Measurements from ENCODE around the gene MGST2.

Gene MGST2

DNA sequence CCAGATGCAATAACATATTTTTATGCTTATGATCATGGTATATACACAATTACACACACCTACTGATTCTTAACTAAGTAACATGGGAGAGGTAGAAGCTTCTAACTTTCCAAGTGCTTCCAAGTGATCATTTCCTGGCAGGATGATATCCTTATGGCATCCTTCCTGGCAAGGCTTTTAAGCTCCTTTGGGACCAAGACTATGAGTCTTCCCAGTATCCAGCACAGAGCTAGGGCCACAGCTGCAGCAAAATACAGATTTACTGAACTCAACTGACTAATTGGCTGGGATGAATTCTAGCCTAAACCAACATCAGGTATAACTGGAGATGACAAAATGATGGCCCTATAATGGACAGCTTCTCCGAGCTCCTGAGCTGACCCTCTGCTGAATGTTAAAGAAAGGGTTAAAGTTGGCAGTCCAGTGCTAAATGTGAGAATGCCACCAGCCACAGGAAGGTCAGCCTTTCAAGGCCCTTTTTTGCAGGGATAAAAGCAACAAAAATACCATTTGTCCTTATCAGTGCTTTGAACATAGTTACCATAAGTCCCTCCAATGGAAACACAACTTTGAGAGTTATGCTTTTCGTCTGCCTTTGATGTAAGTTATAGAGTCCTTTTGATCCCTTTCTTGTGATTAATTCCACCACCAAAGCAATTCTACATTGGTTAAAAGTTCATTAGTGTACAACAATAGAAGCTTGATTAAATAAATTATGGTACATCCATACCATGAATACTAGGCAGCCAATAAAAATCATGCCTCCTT is 73.4 kb downstream of the MGST2 start:
- DNase-seq (ENCODE audit: low read depth in 2 of 2): no peak

DNA sequence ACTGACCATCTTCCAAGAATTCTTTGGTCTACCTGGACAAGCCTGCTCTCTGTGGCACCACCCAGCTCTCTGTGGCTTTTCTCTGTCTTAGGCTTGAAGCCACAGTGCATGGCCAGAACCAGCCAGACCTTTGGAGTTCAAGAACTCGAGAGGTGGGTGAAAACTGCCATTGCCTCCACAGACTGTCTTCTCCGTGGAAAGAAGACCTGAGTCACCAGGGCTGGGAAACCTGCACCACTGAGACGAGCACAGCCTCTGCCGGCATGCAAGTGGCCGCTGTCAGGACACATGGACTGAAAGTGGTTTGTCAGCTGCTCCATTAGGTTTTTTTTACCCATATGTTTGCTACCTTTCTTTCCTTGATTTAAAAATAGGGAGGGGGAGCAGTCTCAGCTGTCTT is 74.5 kb downstream of the MGST2 start:
- DNase-seq (ENCODE audit: low read depth in 2 of 2): no peak

- DNase-seq (ENCODE audit: low read depth in 2 of 2): no peak
These were observed 75.0 kb downstream of the MGST2 start for GRCh38 chr4:139740531-139741041.

DNA sequence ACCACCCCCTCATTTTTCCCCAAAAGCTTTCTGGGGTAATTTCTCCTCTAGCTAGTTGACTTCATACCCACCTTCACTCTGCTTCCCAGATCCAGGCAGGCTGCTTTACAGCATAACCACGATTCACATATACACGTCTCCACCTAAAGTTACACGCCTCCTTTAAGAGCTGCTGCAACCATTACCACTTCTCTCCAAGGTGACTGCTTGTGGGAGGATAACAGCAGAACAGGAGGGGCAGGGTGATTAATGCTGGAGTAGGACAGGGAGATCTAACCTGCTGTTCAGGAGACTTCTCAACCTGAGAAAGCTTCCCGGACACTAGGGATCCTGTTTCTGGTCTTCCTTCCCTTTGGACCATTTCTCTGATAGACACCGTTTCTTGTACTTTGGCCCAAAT is 77.4 kb downstream of the MGST2 start:
- DNase-seq (ENCODE audit: low read depth in 2 of 2): no peak

GRCh38 chr4:139744232-139744631 is 78.6 kb downstream of the MGST2 start:
- DNase-seq (ENCODE audit: low read depth in 2 of 2): no peak

DNA sequence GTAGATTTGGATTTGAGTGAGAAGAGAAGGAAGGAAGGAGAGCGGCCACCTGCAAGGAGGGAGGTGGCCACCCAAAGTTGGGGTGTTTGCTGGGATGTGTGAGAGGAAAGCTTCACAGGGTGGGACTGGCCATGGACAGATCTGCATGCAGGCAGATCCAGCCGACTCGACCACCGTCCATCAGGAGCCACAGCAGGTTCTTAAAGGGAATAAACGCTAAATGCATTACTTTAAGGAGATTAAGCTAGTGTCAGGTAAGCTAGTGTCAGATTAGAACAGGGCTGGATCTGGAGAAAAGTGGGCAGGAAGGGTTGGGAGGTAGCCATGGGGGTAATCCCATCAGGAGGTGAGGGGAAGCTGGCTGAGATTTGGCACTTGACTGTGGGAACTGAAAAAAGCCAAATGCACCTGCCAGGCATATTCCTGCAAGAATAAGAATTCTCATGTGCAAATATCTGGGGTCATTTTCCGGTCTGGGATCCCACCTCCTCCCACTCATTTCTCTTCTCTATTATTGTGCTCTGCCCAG is 79.6 kb downstream of the MGST2 start:
- DNase-seq (ENCODE audit: low read depth in 2 of 2): no peak

DNA sequence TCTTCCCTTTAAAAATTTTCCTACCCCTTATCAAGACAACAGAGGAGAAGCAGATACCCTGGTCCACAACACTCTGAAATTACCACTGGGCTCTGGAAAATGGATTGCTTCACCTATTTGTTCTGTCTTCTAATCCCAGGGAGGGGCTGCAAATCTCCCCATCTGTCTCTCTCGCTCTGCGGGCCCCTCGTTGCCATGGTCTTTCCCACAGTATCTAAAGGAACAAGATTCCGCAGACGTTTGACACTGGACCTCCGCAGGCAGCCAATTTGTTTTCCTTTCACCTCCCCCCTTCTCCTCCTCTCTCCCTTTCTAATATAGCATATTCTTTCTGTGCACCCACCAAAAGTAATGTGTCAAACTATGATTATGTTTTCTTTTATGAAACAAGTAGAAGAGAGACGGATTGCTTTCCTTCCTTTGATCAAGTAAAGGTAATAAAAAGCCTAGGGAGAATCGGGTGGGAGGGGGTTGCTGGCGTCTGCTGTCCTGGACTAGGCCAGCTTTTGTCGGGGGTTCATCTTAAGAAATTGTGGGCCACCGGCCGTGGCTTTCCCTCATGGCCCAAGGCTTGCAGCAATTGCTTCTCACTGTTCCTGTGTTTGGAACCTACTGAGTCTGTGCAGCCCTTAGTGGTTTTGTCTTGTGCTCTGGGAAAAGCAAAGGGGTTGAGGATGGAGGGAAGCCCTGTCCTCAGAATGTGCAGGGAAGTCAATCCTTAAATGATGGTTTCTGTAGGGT is 81.0 kb downstream of the MGST2 start:
- no peak for DNase-seq (ENCODE audit: low read depth in 2 of 2)

- no peak for DNase-seq (ENCODE audit: low read depth in 2 of 2)
These were observed 83.7 kb downstream of the MGST2 start for GRCh38 chr4:139749338-139749737.

DNA sequence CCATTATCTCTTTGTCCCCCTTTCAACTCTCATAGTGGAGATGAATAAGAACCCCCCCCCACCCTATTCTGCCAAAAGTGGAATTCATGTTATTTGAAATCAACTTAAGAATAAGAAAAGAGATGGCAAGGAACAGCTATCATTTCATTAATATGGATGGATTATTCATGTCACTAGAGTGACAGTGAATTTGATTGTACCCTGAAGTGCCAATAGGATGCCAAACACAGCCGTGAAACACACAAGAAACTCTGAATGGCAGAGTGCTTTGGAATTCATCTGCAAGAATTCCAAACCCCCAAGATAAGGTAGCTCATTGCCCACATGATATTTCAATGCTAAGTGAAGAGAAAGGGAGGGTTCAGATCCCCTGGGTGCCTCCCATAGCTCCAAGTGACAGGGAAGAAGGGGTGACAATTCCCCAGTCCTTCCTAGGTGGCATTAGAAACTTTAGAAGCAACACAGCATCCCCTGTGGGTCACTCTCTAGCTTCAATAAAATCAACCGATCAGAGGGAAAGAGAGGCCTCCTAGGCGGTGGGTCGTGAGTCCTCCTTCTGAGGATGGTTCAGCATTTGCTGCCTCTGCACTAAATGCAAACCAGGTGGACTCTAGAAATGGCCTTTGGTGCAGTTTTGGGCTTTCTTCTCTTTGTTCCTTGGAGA is 84.3 kb downstream of the MGST2 start:
- no peak for DNase-seq (ENCODE audit: low read depth in 2 of 2)

- no peak for DNase-seq (ENCODE audit: low read depth in 2 of 2)
These were observed 88.1 kb downstream of the MGST2 start for GRCh38 chr4:139753686-139754085.

Measured in stimulated activated CD8-positive, alpha-beta memory T cell treated with anti-CD3 and anti-CD28 coated beads, Interleukin-15, amount 100 ng/mL, for 4 hours (primary cell).